K562 (cell line): ENCODE measurements around the gene RASL12. TPM values are rescaled to one million over a fixed set of nuclear protein-coding genes. Genes with fewer than 3 reads are reported as not detected.

Experiments used
- ATAC-seq: fragments of 200-7000 bp; cut with Tn5 transposase; 3 replicates; pipeline ENCODE4 v1.9.1; 2020; ENCODE audit warnings: moderate library complexity
- BruUV-seq: library from RNA; stranded (reverse); fragments of 400-500 nt; replicated peaks from 2 replicates; lab custom pipeline; 2021; lab: Mats Ljungman, UMichigan
- CTCF ChIA-PET: fragments of 300-600 bp; formaldehyde crosslinking; extraction: SDS; loops from one replicate; lab custom pipeline; 2021; ENCODE audit warnings: low intra/inter-chr PET ratio; lab: Yijun Ruan, JAX
- POLR2A ChIA-PET: fragments of 300-600, 350-650 bp; sonication (Branson Sonifier 250); formaldehyde crosslinking; extraction: SDS; loops from one replicate; lab custom pipeline; 2021; ENCODE audit warnings: antibody characterized with exemption, inconsistent platforms; lab: Yijun Ruan, JAX
- DNase-seq, 4 experiments: peaks; one replicate each; pipeline versions ENCODE4 v3.0.0 to v3.0.0-alpha.2; 2011 to 2018; ENCODE audit warnings: low spot score in 3 of 4, mixed read lengths in 3 of 4; ENCODE audit errors: extremely low read depth in 1 of 4
- FAIRE-seq: peaks from 2 replicates; lab custom pipeline; 2011; peaks lifted over from hg19 to GRCh38; lab: Jason Lieb, UNC
- H2AFZ ChIP-seq: 2 replicates; pipeline ENCODE4 v1.6.0; 2011; ENCODE audit warnings: low read depth, low read length, control low read depth, inconsistent platforms
- H3K27ac ChIP-seq: fragments of 200-600 bp; 3 replicates; pipeline ENCODE4 v1.8.0; 2011; ENCODE audit warnings: low read depth, mild to moderate bottlenecking, control low read depth, inconsistent platforms, low read length, moderate library complexity, mixed read lengths; ENCODE audit errors: extremely low read depth
- H3K27me3 ChIP-seq, 2 experiments: fragments of 300-600 bp in 1 of 2; 2 replicates in 1 of 2; 3 replicates in 1 of 2; pipeline versions ENCODE4 v1.6.0 to v1.8.0; 2011; ENCODE audit warnings: inconsistent platforms in 2 of 2, low read length in 2 of 2, mild to moderate bottlenecking in 1 of 2, mixed read lengths in 1 of 2, moderate library complexity in 1 of 2; ENCODE audit not compliant: control insufficient read depth in 2 of 2, insufficient read depth in 2 of 2
- H3K36me3 ChIP-seq: fragments of 300-600 bp; 3 replicates; pipeline ENCODE4 v1.8.0; 2011; ENCODE audit warnings: mild to moderate bottlenecking, low read length, inconsistent platforms; ENCODE audit not compliant: control insufficient read depth, insufficient read depth
- H3K4me1 ChIP-seq, 2 experiments: fragments of 200-600 bp in 1 of 2; replicated peaks in 1 of 2; 2 replicates in 1 of 2; 3 replicates in 1 of 2; pipeline versions ENCODE4 v1.5.1 to v1.8.0; 2011; ENCODE audit warnings: inconsistent platforms in 2 of 2, low read length in 2 of 2, mild to moderate bottlenecking in 1 of 2, mixed read lengths in 1 of 2, moderate library complexity in 1 of 2; ENCODE audit not compliant: control insufficient read depth in 2 of 2, insufficient read depth in 2 of 2
- H3K4me2 ChIP-seq: 2 replicates; pipeline ENCODE4 v1.6.1; 2011; ENCODE audit warnings: low read length, control low read depth, inconsistent platforms, mixed read lengths; ENCODE audit not compliant: insufficient read depth
- H3K4me3 ChIP-seq: fragments of 200-600 bp; sonication (generic), shearing (Covaris generic); 2 replicates; pipeline ENCODE4 v1.5.1; 2016; ENCODE audit warnings: control low read depth, inconsistent platforms
- H3K79me2 ChIP-seq: fragments of 200-600 bp; 3 replicates; pipeline ENCODE4 v1.8.0; 2011; ENCODE audit warnings: low read length, inconsistent platforms; ENCODE audit not compliant: control insufficient read depth, insufficient read depth
- H3K9ac ChIP-seq, 2 experiments: 2 replicates each; pipeline versions ENCODE4 v1.6.0 to v1.6.1; 2011; ENCODE audit warnings: low read depth in 2 of 2, low read length in 2 of 2, control low read depth in 1 of 2, inconsistent platforms in 1 of 2, mild to moderate bottlenecking in 1 of 2, mixed read lengths in 1 of 2; ENCODE audit not compliant: insufficient read depth in 1 of 2
- H3K9me1 ChIP-seq: one replicate; pipeline ENCODE4 v1.6.0; 2011; ENCODE audit warnings: inconsistent platforms, mild to moderate bottlenecking, low read length, moderate library complexity; ENCODE audit not compliant: control insufficient read depth, insufficient read depth
- H3K9me3 ChIP-seq: replicated peaks from 2 replicates; pipeline ENCODE4 v1.5.1; 2011; ENCODE audit warnings: low read depth, low read length, inconsistent platforms; ENCODE audit not compliant: control insufficient read depth, insufficient read depth
- H4K20me1 ChIP-seq: replicated peaks from 2 replicates; pipeline ENCODE4 v1.6.1; 2011; ENCODE audit warnings: low read length, inconsistent platforms, mixed read lengths; ENCODE audit not compliant: control insufficient read depth, insufficient read depth
- BHLHE40 ChIP-seq: IDR thresholded peaks from 2 replicates; pipeline ENCODE4 v1.6.1; 2011; ENCODE audit warnings: low read length, improper control_type of control experiment
- REST ChIP-seq, 2 experiments: fragments of 450-650 bp; formaldehyde crosslinking in 1 of 2; IDR thresholded peaks; 2 replicates each; pipeline versions ENCODE4 v1.4.0 to v1.6.1; 2014 to 2020; ENCODE audit warnings: mild to moderate bottlenecking in 2 of 2, borderline replicate concordance in 1 of 2, low read depth in 1 of 2
- ZNF224 ChIP-seq: sonication (generic); formaldehyde crosslinking; IDR thresholded peaks from 2 replicates; pipeline ENCODE4 v1.8.0; 2022; ENCODE audit warnings: mild to moderate bottlenecking, missing genetic modification reagents
- WGBS: fragments of 100-300 bp; shearing (Covaris generic); methylation state at CpG from one replicate; pipeline ENCODE4 v1.1.6; 2016; ENCODE audit warnings: low coverage, mixed read lengths; ENCODE audit not compliant: insufficient coverage; ENCODE audit errors: missing lambda C conversion rate; 5-methylcytosine and 5-hydroxymethylcytosine counted together
- in situ Hi-C: fragments of 300-500 bp; cut with MboI; formaldehyde crosslinking; loops from 4 replicates; pipeline ENCODE4 v1.15.0; 2018; ENCODE audit warnings: inconsistent platforms, mixed read lengths
- intact Hi-C: fragments of 100-400 bp; cut with micrococcal nuclease; formaldehyde crosslinking; loops from 2 replicates; pipeline ENCODE4 v1.14.2; 2022
- polyA plus RNA-seq, 8 experiments: library from polyadenylated mRNA; depleted of rRNA in 4 of 8; stranded (reverse) in 5 of 8; unstranded in 3 of 8; fragments of >200 nt; fragmentation: Nextera tagmentation in 2 of 8; fragmentation: Illumina TruSeq in 1 of 8; extraction: Ambion mirVana in 2 of 8; extraction: Trizol in 1 of 8; gene quantifications; 2 replicates each; pipeline versions ENCODE4 v1.2.1 to v1.2.3, GENCODE V29; 2011 to 2014; ENCODE audit warnings: inconsistent platforms in 1 of 8, missing spikeins in 1 of 8
- total RNA-seq, 7 experiments: library from RNA; depleted of rRNA in 6 of 7; stranded (reverse); fragments of >200 nt in 6 of 7; fragmentation: Illumina TruSeq in 2 of 7; extraction: Trizol in 2 of 7; gene quantifications; 2 replicates each; pipeline versions ENCODE4 v1.2.1 to v1.2.3, GENCODE V29; 2011 to 2021; ENCODE audit warnings: low replicate concordance in 1 of 7

Gene RASL12
- total and polyA plus RNA-seq, 9 of the 15 experiments (the other 6 are each of a cell fraction or from before 2014, with no cell fraction given): not detected

GRCh38 chr15:65106011-65106590, 38.3 kb upstream of the RASL12 start (continued):
- TF ChIP-seq BHLHE40: no peak

GRCh38 chr15:65105038-65105437, 37.2 kb upstream of the RASL12 start:
- Histone ChIP-seq H3K9me3 (no peaks in the 10 kb centered on the region), H3K9ac (no peak overlapping the region), H3K79me2 (no peaks in the 10 kb centered on the region), H3K27ac (no peak overlapping the region), H3K9me1 (peaks cover 3% of the 10 kb centered on the region), H3K4me1 (no peaks in the 10 kb centered on the region), H3K36me3 (peaks cover 13% of the 10 kb centered on the region; the same call in 1 of the 3 replicates), H4K20me1 (no peaks in the 10 kb centered on the region), H3K27me3 (no peaks in the 10 kb centered on the region), H3K4me3 (no peak overlapping the region), H2AFZ (no peak overlapping the region), H3K4me2 (no peak overlapping the region)
- CTCF ChIA-PET: no interaction called here
- POLR2A ChIA-PET: interaction anchor here (0.5 kb wide), 1 partner anchor 67 kb away, joined by 3 read pairs; no protein-coding TSS in a partner anchor
- WGBS: 70% methylated on average over 5 of the region's 5 CpGs
- in situ Hi-C loops (no loop called here), intact Hi-C loops (no loop called here)
- no TSS peak for BruUV-seq
- DNase-seq (no peak), ATAC-seq (no peak), FAIRE-seq (no peak)
- TF ChIP-seq REST (IDR thresholded peaks at IDR 0.05; ENCODE audit: borderline replicate concordance) (no peak), REST (CRISPR knock-in tag; IDR thresholded peaks at IDR 0.05; ENCODE audit: low read depth) (no peak), ZNF224 (CRISPR knock-in tag) (peak; percentile 72; the same call in 1 of the 2 replicates)
